HepG2 (cell line): Measurements from ENCODE around the gene CADM1. TPM values are rescaled to one million over a fixed set of nuclear protein-coding genes. Genes with fewer than 3 reads are reported as not detected.

Experiments
- ATF5 ChIP-seq: sonication (generic); formaldehyde crosslinking; IDR thresholded peaks from 2 replicates; pipeline ENCODE4 v1.4.0; 2020; ENCODE audit warnings: mild to moderate bottlenecking, low read depth, missing genetic modification reagents
- FOSL2 ChIP-seq: sonication (generic); formaldehyde crosslinking; IDR thresholded peaks from 2 replicates; pipeline ENCODE4 v1.4.0; 2020; ENCODE audit warnings: missing genetic modification reagents
- FOXA1 ChIP-seq, 2 experiments: fragments of 450-650 bp in 1 of 2; sonication (generic) in 1 of 2; formaldehyde crosslinking in 1 of 2; IDR thresholded peaks; 2 replicates each; pipeline versions ENCODE4 v1.4.0 to v1.6.1; 2016 to 2020; ENCODE audit warnings: missing genetic modification reagents in 1 of 2
- HNRNPUL1 ChIP-seq: fragments of 200-400 bp; formaldehyde crosslinking; IDR thresholded peaks from 2 replicates; pipeline ENCODE4 v1.6.1; 2017; ENCODE audit warnings: low read depth, mild to moderate bottlenecking, low read length, moderate library complexity
- IRF1 ChIP-seq: sonication (generic); formaldehyde crosslinking; IDR thresholded peaks from 2 replicates; pipeline ENCODE4 v1.4.0; 2020; ENCODE audit warnings: low read depth, mild to moderate bottlenecking, missing genetic modification reagents
- LCORL ChIP-seq, 2 experiments: fragments of 450-650 bp in 1 of 2; sonication (generic) in 1 of 2; formaldehyde crosslinking in 1 of 2; IDR thresholded peaks; 2 replicates each; pipeline versions ENCODE4 v1.5.0 to v1.6.1; 2017 to 2020; ENCODE audit warnings: antibody characterized with exemption in 1 of 2, missing genetic modification reagents in 1 of 2
- MAX ChIP-seq: IDR thresholded peaks from 2 replicates; pipeline ENCODE4 v1.6.1; 2012; ENCODE audit warnings: inconsistent platforms
- MED8 ChIP-seq: sonication (generic); formaldehyde crosslinking; IDR thresholded peaks from 2 replicates; pipeline ENCODE4 v1.8.1; 2023; ENCODE audit warnings: mild to moderate bottlenecking, missing genetic modification reagents; ENCODE audit not compliant: insufficient replicate concordance
- NFRKB ChIP-seq: fragments of 450-650 bp; IDR thresholded peaks from 2 replicates; pipeline ENCODE4 v1.6.1; 2017
- POLR2AphosphoS5 ChIP-seq: IDR thresholded peaks from 2 replicates; pipeline ENCODE4 v1.6.1; 2012; ENCODE audit warnings: low read depth, low read length
- SAFB2 ChIP-seq: sonication (generic); formaldehyde crosslinking; IDR thresholded peaks from 2 replicates; pipeline ENCODE4 v1.5.1; 2020; ENCODE audit warnings: missing genetic modification reagents, low read depth, mild to moderate bottlenecking, borderline replicate concordance
- SAP130 ChIP-seq: IDR thresholded peaks from 2 replicates; pipeline ENCODE4 v1.6.1; 2016; ENCODE audit warnings: low read depth
- TFAP4 ChIP-seq: sonication (generic); IDR thresholded peaks from 2 replicates; pipeline ENCODE4 v1.6.1; 2016; ENCODE audit warnings: low read depth, borderline replicate concordance
- TGIF2 ChIP-seq: IDR thresholded peaks from 2 replicates; pipeline ENCODE4 v1.6.1; 2016; ENCODE audit warnings: control low read depth, missing compliant biosample characterization
- THAP7 ChIP-seq: sonication (generic); formaldehyde crosslinking; IDR thresholded peaks from 2 replicates; pipeline ENCODE4 v1.8.1; 2023; ENCODE audit warnings: mild to moderate bottlenecking, missing genetic modification reagents
- ZBTB21 ChIP-seq: sonication (generic); formaldehyde crosslinking; IDR thresholded peaks from 2 replicates; pipeline ENCODE4 v1.4.0; 2020; ENCODE audit warnings: missing genetic modification reagents
- ZBTB42 ChIP-seq: sonication (generic); formaldehyde crosslinking; IDR thresholded peaks from 2 replicates; pipeline ENCODE4 v1.5.0; 2020; ENCODE audit warnings: mild to moderate bottlenecking, missing genetic modification reagents
- ZFP82 ChIP-seq: sonication (generic); formaldehyde crosslinking; IDR thresholded peaks from 2 replicates; pipeline ENCODE4 v1.5.1; 2020; ENCODE audit warnings: mild to moderate bottlenecking, missing genetic modification reagents, borderline replicate concordance
- ZMYM4 ChIP-seq: sonication (generic); formaldehyde crosslinking; IDR thresholded peaks from 2 replicates; pipeline ENCODE4 v1.8.1; 2023; ENCODE audit warnings: mild to moderate bottlenecking, missing genetic modification reagents
- ZNF12 ChIP-seq: sonication (generic); formaldehyde crosslinking; IDR thresholded peaks from 2 replicates; pipeline ENCODE4 v1.5.0; 2020; ENCODE audit warnings: missing genetic modification reagents
- ZNF280D ChIP-seq: sonication (generic); formaldehyde crosslinking; IDR thresholded peaks from 2 replicates; pipeline ENCODE4 v1.5.1; 2020; ENCODE audit warnings: mild to moderate bottlenecking, missing genetic modification reagents
- ZNF362 ChIP-seq: sonication (generic); formaldehyde crosslinking; IDR thresholded peaks from 2 replicates; pipeline ENCODE4 v1.4.0; 2020; ENCODE audit warnings: missing genetic modification reagents, mild to moderate bottlenecking, borderline replicate concordance
- ZNF543 ChIP-seq: sonication (generic); formaldehyde crosslinking; IDR thresholded peaks from 2 replicates; pipeline ENCODE4 v1.4.0; 2020; ENCODE audit warnings: mild to moderate bottlenecking, missing genetic modification reagents
- polyA plus RNA-seq, 8 experiments: library from polyadenylated mRNA; depleted of rRNA in 3 of 8; stranded (reverse) in 7 of 8; unstranded in 1 of 8; fragments of >200 nt; fragmentation: Illumina TruSeq in 4 of 8; extraction: Trizol in 4 of 8; gene quantifications; 2 replicates each; pipeline versions ENCODE4 v1.2.1 to v1.2.3, GENCODE V29; 2011 to 2016; ENCODE audit warnings: low read depth in 4 of 8, missing spikeins in 1 of 8, mixed read lengths in 1 of 8; ENCODE audit not compliant: insufficient read depth in 1 of 8
- total RNA-seq, 5 experiments: library from RNA; depleted of rRNA; stranded (reverse); fragments of >200 nt; fragmentation: Illumina TruSeq; extraction: Trizol; gene quantifications; 2 replicates each; pipeline ENCODE4 v1.2.3, GENCODE V29; 2016; ENCODE audit warnings: low read depth in 1 of 5

CADM1 gene
- total and polyA plus RNA-seq, 2 of the 13 experiments (the other 11 are each of a cell fraction or from before 2014, with no cell fraction given), result 71.3 to 122 TPM

- TF ChIP-seq ATF5 (CRISPR knock-in tag), result no peak
- TF ChIP-seq MED8 (CRISPR knock-in tag), result no peak
- no peak for TF ChIP-seq THAP7 (CRISPR knock-in tag)
- no peak for TF ChIP-seq ZNF280D (CRISPR knock-in tag)
- TF ChIP-seq HNRNPUL1, result no peak
- peak; percentile 79; the same call in 1 of the 2 replicates for TF ChIP-seq ZNF362 (CRISPR knock-in tag)
- TF ChIP-seq TFAP4, result peak; percentile 94
- TF ChIP-seq IRF1 (CRISPR knock-in tag), result no peak
- TF ChIP-seq ZMYM4 (CRISPR knock-in tag), result peak; percentile 79
- no peak for TF ChIP-seq ZBTB42 (CRISPR knock-in tag)
- 0 out of 2 replicates have a peak, but pooled peaks have one; percentile 20 for TF ChIP-seq ZNF12 (CRISPR knock-in tag)
- TF ChIP-seq FOSL2 (CRISPR knock-in tag), result peak; percentile 62
- TF ChIP-seq SAP130, result peak; percentile 69
- TF ChIP-seq NFRKB, result no peak
- TF ChIP-seq ZBTB21 (CRISPR knock-in tag), result no peak
- TF ChIP-seq TGIF2 (CRISPR knock-in tag), result no peak
- peak; percentile 43; the same call in 1 of the 2 replicates for TF ChIP-seq MAX
- no peak for TF ChIP-seq SAFB2 (CRISPR knock-in tag)
- TF ChIP-seq POLR2AphosphoS5, result no peak
- 0 out of 2 replicates have a peak, but pooled peaks have one; percentile 62 for TF ChIP-seq ZFP82 (CRISPR knock-in tag)
- peak; percentile 66; the same call in 1 of the 2 replicates for TF ChIP-seq FOXA1 (IDR thresholded peaks at IDR 0.05)
- TF ChIP-seq FOXA1 (CRISPR knock-in tag; IDR thresholded peaks at IDR 0.05), result peak; percentile 96
- no peak for TF ChIP-seq ZNF543
- no peak for TF ChIP-seq LCORL (IDR thresholded peaks at IDR 0.05)
- TF ChIP-seq LCORL (CRISPR knock-in tag; IDR thresholded peaks at IDR 0.05), result peak; percentile 64; the same call in 1 of the 2 replicates
These were observed 94.5 kb downstream of the CADM1 start (continued) for GRCh38 chr11:115409691-115410220.
